ENCODE measurements around the gene SH3BGRL2.

Gene SH3BGRL2

GRCh38 chr6:79630883-79631692, at the start of gene SH3BGRL2:
Gene SH3BGRL2 (plus strand): TSS chr6:79631329. CDS start chr6:79631462, 133 bp downstream.
- peak; percentile 62 for DNase-seq

GRCh38 chr6:79584332-79584731, 46.8 kb upstream of the SH3BGRL2 start:
- DNase-seq: no peak

- peak; percentile 14 for DNase-seq
Measured at GRCh38 chr6:79586548-79586947, 44.6 kb upstream of the SH3BGRL2 start.

GRCh38 chr6:79589701-79590100, 41.4 kb upstream of the SH3BGRL2 start:
- DNase-seq: no peak

- DNase-seq: no peak
Measured at GRCh38 chr6:79597155-79597554, 34.0 kb upstream of the SH3BGRL2 start.

- DNase-seq: no peak
Measured at GRCh38 chr6:79598012-79598411, 33.1 kb upstream of the SH3BGRL2 start.

- no peak for DNase-seq
Measured at GRCh38 chr6:79599725-79600259, 31.3 kb upstream of the SH3BGRL2 start.

GRCh38 chr6:79600313-79600712, 30.8 kb upstream of the SH3BGRL2 start:
- DNase-seq: no peak

GRCh38 chr6:79600812-79601609, 30.1 kb upstream of the SH3BGRL2 start:
- DNase-seq: peak; percentile 43

GRCh38 chr6:79602859-79603258, 28.3 kb upstream of the SH3BGRL2 start:
- DNase-seq: no peak

GRCh38 chr6:79604583-79605037, 26.5 kb upstream of the SH3BGRL2 start:
- peak; percentile 82 for DNase-seq

GRCh38 chr6:79605061-79605460, 26.1 kb upstream of the SH3BGRL2 start:
- peak; percentile 49 for DNase-seq

- DNase-seq: no peak
Measured at GRCh38 chr6:79605968-79606764, 25.0 kb upstream of the SH3BGRL2 start.

- no peak for DNase-seq
Measured at GRCh38 chr6:79607000-79607399, 24.1 kb upstream of the SH3BGRL2 start.

GRCh38 chr6:79608334-79609224, 22.6 kb upstream of the SH3BGRL2 start:
- DNase-seq: peak; percentile 17

GRCh38 chr6:79609225-79609595, 21.9 kb upstream of the SH3BGRL2 start:
- DNase-seq: no peak

- DNase-seq: no peak
Measured at GRCh38 chr6:79610306-79611009, 20.7 kb upstream of the SH3BGRL2 start.

- no peak for DNase-seq
Measured at GRCh38 chr6:79612457-79612856, 18.7 kb upstream of the SH3BGRL2 start.

GRCh38 chr6:79612918-79613317, 18.2 kb upstream of the SH3BGRL2 start:
- DNase-seq: no peak

GRCh38 chr6:79613912-79614311, 17.2 kb upstream of the SH3BGRL2 start:
- DNase-seq: no peak

All from fibroblast of skin of right biceps (primary cell).